ENCODE results near the gene CLDN6. TPM values are rescaled to one million over a fixed set of nuclear protein-coding genes. Genes with fewer than 3 reads are reported as not detected.

CLDN6 gene
- total RNA-seq, 1 experiment from 2014 or later: not detected

GRCh38 chr16:3028716-3029319 is 10.8 kb upstream of the CLDN6 start:
- ChIA-PET POLR2A (ENCODE audit: unreplicated experiment) (interaction anchor here (1.2 kb wide), 1 partner anchor 9 kb away, joined by 11 read pairs; the partner anchor contains the start of gene TNFRSF12A), CTCF (interaction anchor here (0.6 to 1.2 kb wide), 6 partner anchors 23 to 1898 kb away, joined by 3 to 14 read pairs (median 6); no protein-coding TSS in a partner anchor)
- no peak overlapping the region for H3K27ac ChIP-seq (ENCODE audit: low read length)
- H3K9me2 ChIP-seq (replicated peaks; ENCODE audit: low read length): no peaks in the 10 kb centered on the region
- intact Hi-C loops (cut with micrococcal nuclease): loop anchor here (2.0 kb wide), 1 partner anchor 24 kb away; no protein-coding TSS in a partner anchor
- no peak overlapping the region for H3K9ac ChIP-seq (ENCODE audit: low read length)
- H2AFZ ChIP-seq (ENCODE audit: low read length): no peak overlapping the region
- no peaks in the 10 kb centered on the region for H3K27me3 ChIP-seq (ENCODE audit: low read length)
- H3K36me3 ChIP-seq (ENCODE audit: low read depth, low read length): no peaks in the 10 kb centered on the region
- no peak for TF ChIP-seq EZH2 (IDR thresholded peaks at IDR 0.05; ENCODE audit: low read length, unreplicated experiment)
- no peak for TF ChIP-seq EZH2phosphoT487 (IDR thresholded peaks at IDR 0.05; ENCODE audit: borderline replicate concordance, low read length)
- no peak for TF ChIP-seq CTCF (conservative IDR thresholded peaks at IDR 0.05; ENCODE audit: low read depth, low read length)
- H3K4me3 ChIP-seq (ENCODE audit: low read length): no peak overlapping the region
- ATAC-seq (no peak), DNase-seq (no peak)
- no TSS peak for BruUV-seq (replicated peaks)
- peaks cover 21% of the 10 kb centered on the region for H3K4me1 ChIP-seq (ENCODE audit: insufficient read depth, low read length)
- H3K4me2 ChIP-seq (ENCODE audit: low read length): peak overlapping the region; percentile 19; the same call in 1 of the 2 replicates
- H3F3A ChIP-seq (ENCODE audit: low read length, unreplicated experiment): no peaks in the 10 kb centered on the region
- H4K20me1 ChIP-seq (ENCODE audit: low read length): no peaks in the 10 kb centered on the region
- H3K9me3 ChIP-seq (ENCODE audit: low read length): no peaks in the 10 kb centered on the region
- H3K79me2 ChIP-seq (ENCODE audit: low read length): no peaks in the 10 kb centered on the region

GRCh38 chr16:3027983-3028715 is 10.2 kb upstream of the CLDN6 start:
- no peaks in the 10 kb centered on the region for H3K27me3 ChIP-seq (ENCODE audit: low read length)
- intact Hi-C loops (cut with micrococcal nuclease): loop anchor here (2.0 kb wide), 1 partner anchor 23 kb away; no protein-coding TSS in a partner anchor
- BruUV-seq (replicated peaks): no TSS peak
- no peak overlapping the region for H3K27ac ChIP-seq (ENCODE audit: low read length)
- peak overlapping the region; percentile 68 for H3K4me2 ChIP-seq (ENCODE audit: low read length)
- H3K9ac ChIP-seq (ENCODE audit: low read length): no peak overlapping the region
- peak overlapping the region; percentile 37; the same call in 1 of the 2 replicates for H3K4me3 ChIP-seq (ENCODE audit: low read length)
- H4K20me1 ChIP-seq (ENCODE audit: low read length): no peaks in the 10 kb centered on the region
- TF ChIP-seq CTCF (conservative IDR thresholded peaks at IDR 0.05; ENCODE audit: low read depth, low read length) (peak; percentile 54), EZH2phosphoT487 (IDR thresholded peaks at IDR 0.05; ENCODE audit: borderline replicate concordance, low read length) (no peak)
- H3K4me1 ChIP-seq (ENCODE audit: insufficient read depth, low read length): peaks cover 27% of the 10 kb centered on the region
- peak; percentile 90 for DNase-seq
- no peaks in the 10 kb centered on the region for H3K36me3 ChIP-seq (ENCODE audit: low read depth, low read length)
- peak; percentile 29 for ATAC-seq
- ChIA-PET POLR2A (ENCODE audit: unreplicated experiment) (interaction anchor here (0.5 to 1.2 kb wide), 3 partner anchors 8 to 134 kb away, joined by 3 to 11 read pairs (median 8); partner anchors contain the start of gene TNFRSF12A), CTCF (interaction anchor here (0.6 to 1.2 kb wide), 9 partner anchors 8 to 1899 kb away, joined by 3 to 14 read pairs (median 3); partner anchors contain the start of gene TNFRSF12A)
- no peaks in the 10 kb centered on the region for H3K79me2 ChIP-seq (ENCODE audit: low read length)
- H3K9me3 ChIP-seq (ENCODE audit: low read length): no peaks in the 10 kb centered on the region
- H3F3A ChIP-seq (ENCODE audit: low read length, unreplicated experiment): no peaks in the 10 kb centered on the region
- no peaks in the 10 kb centered on the region for H3K9me2 ChIP-seq (replicated peaks; ENCODE audit: low read length)
- no peak overlapping the region for H2AFZ ChIP-seq (ENCODE audit: low read length)

All from PC-3 (cell line).